HG03159 (cell line): ENCODE measurements around the gene SH3RF3.

Experiments used
- ATAC-seq: cut with Tn5 transposase; IDR thresholded peaks from one replicate; pipeline ENCODE4 v1.9.1; 2021; ENCODE audit warnings: mild to moderate bottlenecking, moderate library complexity; ENCODE audit not compliant: unreplicated experiment

Gene SH3RF3

DNA sequence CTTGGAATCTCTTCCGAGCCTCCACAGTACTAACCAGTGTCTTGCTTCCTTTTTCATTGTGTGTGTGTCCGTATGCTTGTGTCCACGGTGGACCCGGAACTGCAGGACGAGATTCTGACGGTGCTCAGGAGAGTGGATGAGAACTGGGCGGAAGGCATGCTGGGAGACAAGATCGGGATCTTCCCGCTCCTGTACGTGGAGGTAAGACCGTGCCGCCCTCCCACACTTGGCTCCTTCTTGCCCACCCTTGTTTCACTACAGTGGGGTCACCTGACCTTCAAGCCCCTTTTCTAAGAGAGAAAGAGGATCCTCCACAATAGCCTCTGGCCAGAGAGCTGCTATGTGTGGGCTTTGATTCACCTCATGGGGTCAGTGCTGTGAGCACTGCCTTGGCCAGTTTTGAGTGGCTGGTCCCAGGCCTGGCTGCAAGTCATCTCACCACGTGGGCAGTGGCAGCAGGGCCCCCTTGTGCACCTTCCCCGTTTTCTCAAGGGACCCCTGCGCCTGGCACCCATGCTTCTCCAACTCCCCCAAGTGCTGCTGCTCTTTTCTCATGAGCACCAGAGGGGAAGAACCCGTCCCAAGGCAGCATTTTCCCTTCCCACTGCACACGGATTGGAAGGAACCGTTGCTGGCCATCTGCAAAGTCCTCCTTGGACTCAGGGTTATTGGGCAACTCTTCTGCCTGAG is 242.6 kb downstream of the SH3RF3 start:
- ATAC-seq: no peak

DNA sequence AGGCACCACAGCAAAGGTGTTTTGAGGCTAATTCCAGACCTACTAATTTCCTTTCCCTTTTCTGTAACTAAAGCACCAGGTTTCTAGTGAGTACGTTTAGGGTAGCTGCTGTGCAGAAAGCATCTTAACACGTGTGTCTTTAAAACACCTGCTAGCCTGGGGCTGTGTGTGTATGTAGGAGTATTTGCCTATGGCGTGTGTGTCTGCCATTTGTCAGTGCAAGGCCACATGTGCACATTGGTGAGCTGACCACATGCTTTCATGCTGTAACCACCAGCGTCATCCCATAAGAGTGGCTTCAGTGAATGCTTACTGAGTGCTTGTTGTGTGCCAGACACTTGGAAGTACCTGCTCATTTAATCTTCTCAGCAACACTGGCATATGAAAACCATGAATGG is 243.2 kb downstream of the SH3RF3 start:
- ATAC-seq: no peak

DNA sequence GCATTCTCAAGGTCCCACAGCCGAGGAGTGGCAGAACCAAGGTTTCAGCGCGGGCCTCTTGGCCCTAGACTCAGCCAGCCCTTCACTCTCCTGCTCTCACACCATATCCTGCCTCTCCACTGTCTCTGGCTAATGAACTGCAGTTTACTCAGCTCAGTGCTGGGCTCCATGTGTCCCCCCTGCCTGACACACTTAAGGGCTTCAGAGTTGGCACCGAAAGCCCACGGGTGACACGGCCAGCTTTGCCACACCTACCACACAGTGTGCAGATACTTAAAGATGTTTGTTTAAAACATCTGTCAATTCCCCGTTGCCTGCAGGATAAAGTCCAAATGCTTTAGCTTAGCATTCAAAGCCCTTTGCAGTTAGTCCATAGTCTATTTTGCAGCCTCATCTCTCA is 243.6 kb downstream of the SH3RF3 start:
- no peak for ATAC-seq

DNA sequence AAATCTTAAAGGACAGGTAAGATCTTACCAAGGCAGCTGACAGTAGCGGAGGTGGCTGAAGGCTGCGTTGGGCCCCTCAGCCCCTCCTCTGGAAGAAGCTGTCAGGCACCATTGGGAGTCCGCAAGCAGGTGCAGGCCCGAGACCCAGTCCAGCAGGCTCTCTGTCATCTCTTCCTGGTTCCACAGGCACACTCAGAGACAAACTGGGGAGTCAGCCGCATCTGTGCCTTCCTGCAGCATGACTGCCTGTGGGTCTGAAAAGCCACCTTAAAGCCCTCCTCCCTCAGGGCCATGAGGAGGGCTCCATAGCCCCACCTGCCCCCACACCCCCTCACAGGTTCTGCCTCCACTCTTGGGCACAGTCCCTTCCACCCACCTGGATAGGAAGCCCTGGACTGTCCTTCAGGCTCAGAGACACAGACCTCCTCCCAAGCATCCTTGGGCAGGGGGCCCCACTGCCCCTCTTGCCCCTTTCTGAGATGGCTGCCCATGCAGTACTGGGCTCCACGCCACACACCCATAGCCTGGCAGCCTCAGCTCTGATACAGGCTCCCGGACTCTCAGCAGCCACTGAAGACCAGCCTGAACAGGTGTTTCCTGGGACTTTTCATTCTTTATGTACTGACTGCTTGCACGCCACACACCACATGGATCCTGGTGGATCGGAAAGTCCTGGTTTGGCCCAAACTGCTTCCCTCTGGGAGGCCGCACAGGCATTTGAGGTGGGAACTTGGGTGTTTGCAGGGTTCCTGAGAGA is 245.0 kb downstream of the SH3RF3 start:
- ATAC-seq: no peak

DNA sequence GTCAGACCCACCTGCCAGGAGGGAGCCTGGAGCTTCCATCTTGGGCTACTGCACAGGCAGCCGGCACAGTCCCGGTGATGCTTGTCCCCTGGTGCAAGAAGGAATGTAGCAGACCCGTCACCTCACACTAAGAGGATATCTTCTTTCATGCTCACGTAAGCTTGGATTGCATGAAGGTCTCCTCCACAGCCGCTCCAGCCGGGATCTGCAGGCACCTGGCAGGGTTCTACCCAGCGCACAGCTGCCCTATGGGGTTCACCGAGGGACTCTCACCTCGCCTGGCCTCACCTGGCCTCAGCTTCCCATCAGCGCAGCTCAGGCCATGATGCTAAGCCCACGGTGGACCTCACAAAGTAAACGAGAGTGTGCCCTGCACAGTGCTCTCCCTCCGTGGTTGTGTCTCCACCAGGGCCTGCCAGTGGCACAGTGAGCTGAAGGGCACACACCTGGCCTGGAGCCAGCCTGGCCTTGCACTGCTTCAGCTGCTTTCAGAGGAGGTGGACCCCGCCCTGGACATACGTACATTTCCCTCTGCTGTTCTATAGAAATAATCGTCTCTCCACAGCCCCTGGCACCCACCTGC is 245.6 kb downstream of the SH3RF3 start:
- ATAC-seq: no peak

DNA sequence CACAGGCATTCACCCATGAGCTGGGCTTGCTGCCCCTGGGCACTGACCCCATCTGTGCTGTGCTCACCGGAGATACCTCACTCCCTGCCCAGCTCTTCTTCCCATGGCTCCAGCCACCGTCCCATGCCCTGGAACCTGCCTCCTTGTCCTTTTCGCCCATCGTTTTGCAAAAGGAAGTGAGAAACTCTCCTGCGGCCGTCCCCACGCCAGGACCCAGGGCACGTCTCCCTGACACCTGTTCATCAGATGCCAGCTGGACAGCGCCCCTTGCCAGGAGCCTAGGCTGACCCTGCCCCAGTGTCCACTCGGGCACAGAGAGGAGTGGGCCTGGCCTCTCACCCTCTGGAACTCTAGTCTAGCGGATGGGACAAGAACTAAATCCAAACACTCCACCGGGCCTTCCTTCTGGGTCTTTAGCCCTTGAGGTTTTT is 246.1 kb downstream of the SH3RF3 start:
- no peak for ATAC-seq

DNA sequence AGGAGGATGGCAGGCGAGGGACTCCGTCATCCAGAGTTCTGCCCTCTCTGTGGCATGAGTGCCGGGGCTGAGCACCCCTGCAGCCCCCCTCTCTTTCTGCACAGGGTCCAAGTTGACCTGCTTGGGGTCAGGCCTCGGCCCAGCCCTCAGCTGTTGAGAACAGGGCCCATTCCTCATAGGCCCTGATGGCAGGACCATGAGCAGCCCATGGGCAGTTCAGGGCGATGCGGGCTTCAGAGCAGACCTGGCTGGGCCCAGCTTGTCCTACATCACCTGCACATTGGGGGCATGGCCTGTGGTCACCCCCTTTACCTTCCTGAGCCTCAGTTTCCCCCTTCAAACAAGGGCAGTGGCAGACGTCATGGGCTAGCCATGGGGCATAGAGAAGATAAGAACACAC is 246.7 kb downstream of the SH3RF3 start:
- ATAC-seq: no peak

DNA sequence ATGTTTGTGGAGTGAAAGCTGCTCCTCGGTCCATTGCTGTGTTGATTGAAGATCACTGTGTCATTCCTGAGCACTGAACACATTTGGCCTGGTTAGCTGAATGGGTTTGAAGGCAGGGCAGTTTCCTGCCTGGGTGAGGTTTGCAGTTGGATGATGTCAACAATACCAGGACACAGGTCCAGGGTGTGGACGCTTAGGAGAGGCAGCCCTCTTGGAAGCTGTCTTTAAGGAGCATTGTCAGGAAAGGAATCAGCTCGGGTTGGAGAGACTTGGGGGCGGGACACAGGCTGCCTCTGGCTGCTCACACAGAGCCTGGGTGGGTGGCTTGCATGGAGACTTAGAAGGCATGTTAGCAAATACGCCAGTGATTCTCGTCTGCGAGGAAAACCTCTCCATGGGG is 247.1 kb downstream of the SH3RF3 start:
- ATAC-seq: no peak

DNA sequence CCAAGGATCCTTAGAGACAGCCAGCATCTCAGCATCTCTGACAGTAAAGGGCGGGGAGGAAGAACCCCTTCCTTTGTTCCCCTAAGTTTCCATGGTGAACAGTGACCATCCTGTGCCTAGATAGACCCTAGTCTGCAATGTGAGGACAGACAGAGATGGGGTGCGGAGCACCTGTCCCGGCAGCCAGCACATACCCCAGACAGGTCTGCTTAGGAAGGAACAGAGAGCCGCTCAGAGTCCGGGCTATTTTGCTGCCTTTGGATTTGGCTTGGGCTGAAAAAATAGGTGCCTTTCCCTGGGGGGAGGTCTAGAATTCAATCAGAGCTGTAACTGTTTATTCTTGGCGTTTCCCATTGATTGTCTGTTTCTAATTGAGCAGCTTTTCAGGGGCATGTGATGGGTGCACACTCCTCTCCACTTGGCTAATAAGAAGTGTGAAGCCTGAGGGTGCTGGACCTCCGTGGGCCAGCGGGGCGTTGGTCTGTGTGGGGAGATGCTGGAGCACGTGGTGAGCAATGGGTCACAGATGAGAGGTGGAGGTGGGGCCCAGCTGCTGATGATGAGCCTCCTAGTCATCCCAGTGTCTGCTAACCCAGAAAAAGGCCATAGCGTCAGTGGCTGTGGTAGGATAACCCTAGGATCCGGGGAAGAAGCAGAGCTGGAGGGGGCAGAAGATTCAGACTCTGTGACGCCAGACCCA is 247.9 kb downstream of the SH3RF3 start:
- ATAC-seq: no peak

DNA sequence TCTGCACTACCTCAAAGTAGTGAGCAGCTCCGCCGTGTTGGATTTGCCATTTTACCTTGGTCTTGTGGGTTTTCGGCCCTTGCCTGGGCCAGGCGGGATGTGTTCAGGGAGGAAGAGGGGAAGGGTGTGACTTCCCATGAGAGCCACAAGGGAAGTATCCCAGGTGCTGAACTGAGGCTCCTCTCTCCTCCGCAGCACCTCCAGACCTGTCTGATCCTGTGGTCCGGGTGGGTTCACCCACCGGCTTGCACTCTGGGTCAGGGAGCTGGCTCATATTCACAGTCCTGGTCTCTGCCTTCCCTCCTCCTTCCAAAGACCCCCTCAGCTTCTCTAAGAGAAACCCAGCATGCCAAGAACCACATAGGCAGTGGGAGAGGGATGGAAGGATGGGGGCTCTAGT is 249.0 kb downstream of the SH3RF3 start:
- ATAC-seq: no peak

DNA sequence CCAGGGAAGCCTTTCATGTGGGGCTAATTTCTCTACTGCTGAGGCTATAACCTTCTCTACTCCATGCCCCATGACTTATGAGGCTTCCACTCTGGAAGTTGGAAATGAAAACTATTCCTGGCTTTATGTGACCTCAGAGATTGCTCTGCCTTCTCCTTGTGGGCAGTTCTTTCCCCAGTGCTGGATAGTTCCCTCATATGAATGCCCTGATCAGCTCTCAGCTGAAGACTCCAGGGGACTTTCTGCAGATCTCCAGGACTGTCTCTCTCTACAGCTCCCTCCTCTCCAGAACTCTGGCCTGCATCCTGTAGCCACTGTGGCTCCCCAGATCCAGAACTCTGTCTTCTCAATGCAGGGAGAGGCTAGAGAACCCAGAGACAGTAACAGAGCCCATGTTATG is 249.7 kb downstream of the SH3RF3 start:
- no peak for ATAC-seq

DNA sequence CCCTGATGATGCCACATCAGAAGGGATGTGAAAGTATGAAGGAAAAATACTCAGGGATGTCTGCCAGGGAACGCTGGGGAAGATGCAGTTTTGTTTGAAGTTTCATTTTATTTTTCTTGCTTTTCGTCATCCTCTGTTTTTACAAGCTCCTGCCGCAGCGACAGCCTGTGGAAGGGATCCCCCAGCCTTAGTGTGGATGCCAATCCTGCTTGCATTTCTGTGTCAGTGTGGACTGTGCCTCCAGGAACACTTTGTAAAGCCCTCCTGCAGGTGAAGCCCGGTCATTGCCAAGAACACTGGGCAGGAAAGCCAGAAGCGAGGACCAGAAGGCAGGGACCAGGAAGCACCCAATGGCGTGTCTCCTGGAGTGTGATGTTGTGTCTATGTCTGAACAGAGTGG is 250.5 kb downstream of the SH3RF3 start:
- no peak for ATAC-seq

DNA sequence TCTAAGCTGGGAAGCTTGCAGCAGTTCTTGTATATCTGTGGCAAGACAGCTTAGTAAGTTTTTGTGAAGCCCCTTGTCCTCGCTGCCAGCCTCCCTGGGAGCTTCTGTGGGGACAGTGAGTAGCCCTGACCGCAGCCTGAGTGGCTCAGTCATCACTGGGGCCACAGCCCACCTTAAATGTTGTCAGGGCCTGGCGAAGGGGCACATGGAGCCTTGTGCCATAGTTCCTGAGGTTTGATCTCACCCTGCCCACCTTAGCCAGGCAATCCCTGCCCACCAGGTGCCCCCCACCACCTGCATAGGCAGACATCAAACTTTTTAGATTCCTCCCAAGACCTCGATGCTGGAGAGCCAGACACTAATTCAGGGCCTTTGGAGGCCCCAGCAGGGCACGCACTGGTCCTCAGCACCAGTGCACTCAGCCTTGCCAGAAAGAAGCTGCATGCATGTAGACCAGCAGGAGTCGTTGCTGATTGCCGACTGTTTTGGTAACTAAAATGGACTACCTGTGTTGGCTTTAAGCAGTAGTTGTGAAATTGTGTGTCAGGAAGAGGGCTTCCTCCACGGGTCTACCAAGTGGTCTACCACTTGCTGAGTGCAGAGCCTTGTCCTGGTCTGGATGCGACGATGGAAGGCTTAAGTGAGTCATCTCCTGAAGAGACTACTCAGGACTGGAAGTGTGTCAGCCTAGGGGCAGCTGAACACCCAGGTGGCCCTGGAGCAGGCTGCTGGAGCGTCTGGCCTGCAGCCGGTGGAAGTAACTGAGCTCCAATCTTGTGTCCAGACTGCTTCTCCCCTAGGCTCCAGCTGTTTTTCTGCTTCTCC is 251.7 kb downstream of the SH3RF3 start:
- ATAC-seq: no peak

DNA sequence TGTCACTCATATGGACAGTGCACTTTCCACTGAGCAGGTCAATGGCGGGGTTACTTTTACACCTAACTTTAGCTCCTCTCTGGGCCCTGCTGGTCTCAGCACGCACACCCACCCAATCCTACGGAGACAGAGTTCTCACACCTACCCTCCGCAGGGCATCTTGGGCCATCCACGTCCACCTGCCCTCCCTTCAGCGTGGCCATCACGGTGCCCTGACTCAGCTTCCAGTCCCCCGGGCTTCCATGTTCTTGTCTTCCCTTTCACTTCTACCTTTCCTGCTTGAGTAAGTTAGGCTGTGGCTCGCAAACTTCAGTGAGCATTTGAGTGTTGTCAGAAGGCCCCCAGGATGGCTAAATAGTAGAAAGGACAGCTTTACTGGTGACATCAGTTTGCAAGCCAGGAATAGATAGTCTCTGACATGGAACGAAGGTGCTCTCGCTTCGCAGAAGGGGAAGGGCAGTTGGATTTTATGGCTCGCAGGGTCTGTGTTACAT is 252.4 kb downstream of the SH3RF3 start:
- no peak for ATAC-seq

DNA sequence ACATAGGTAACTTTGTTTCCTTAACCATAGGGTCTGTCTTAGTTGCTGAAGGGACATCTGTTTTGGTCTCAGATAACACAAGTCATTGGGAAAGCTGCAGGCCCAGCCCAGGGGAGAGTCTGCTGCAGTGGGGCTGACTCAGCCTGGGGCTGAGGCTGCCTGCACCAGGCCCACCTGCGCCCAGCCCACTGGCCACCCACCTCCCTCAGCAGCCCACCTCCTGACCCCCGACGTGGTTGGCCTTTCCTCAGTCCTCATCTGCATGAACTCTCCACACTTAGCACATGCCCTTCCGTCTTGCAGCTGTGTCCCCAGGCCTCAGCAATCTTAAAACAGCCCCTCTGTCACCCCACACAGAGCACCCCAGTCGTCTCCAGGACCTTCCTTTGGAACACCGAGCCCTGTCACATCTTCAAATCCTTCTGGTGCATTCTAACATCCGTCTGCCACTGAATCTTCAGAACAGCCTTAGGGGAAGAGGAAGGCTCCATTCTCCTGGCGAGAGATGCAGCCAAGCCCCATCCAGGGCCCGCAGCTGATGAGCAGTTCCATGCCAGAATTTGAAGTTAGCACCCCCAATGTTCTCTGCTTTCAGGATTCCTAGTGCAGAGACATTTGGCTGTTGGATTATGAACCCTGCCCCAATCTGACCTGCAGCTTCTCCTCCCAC is 253.4 kb downstream of the SH3RF3 start:
- no peak for ATAC-seq

DNA sequence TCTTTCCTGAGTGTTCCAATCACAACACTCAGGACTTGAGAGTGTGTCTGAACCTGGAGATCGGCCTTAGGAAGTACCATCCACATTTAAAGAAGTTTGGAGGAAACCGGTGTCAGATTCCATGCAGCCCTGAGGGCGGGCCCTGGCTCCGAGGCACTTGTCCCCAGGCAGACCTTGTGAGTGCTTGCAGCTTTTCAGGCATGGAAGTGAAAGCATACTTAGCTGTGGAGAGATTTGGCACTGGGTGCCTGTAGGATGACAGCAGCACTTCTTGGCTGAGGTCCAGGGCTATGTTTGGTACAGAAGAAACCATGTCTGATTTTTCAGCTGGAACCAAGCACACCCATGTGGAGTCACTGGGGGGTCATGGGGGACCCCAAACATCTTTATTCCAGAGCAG is 253.9 kb downstream of the SH3RF3 start:
- ATAC-seq: no peak

DNA sequence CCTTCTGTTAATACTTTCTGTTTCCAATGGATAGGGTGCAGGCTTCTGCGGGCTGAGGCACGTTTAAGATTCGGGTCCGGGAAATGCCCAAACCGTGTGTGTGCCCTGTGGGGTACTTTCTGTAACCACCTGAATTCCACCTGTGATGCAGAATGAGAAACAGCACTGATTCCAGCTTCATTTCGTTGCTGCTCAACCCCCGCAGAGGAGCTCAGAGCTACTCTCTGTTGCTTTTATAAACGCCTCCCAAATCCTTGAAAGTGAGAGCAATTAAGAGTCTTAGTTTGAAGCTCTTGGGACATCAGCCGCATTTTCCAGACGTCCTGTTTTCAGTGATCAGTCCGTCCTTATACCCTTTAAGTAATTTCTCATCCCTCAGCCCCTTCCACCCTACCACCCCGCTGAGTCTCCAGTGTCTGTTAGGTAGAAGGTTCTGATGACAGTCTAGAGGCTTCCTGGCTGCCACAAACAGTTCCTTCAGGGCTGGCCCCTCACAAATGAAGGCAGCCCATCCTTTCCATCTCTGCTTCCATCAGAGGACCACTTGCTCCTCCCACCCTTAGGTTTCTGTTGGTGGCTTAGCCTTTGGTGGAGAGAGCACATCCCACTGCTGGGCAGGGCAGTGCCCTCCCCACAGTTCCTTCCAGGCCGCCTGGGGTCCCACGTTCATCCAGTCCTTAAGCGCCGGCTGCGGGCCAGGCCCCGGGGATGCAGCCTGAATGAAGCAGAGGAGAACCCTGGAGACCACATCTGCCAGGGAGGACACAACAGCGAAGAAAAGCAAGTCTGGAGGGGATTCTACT is 254.7 kb downstream of the SH3RF3 start:
- no peak for ATAC-seq

DNA sequence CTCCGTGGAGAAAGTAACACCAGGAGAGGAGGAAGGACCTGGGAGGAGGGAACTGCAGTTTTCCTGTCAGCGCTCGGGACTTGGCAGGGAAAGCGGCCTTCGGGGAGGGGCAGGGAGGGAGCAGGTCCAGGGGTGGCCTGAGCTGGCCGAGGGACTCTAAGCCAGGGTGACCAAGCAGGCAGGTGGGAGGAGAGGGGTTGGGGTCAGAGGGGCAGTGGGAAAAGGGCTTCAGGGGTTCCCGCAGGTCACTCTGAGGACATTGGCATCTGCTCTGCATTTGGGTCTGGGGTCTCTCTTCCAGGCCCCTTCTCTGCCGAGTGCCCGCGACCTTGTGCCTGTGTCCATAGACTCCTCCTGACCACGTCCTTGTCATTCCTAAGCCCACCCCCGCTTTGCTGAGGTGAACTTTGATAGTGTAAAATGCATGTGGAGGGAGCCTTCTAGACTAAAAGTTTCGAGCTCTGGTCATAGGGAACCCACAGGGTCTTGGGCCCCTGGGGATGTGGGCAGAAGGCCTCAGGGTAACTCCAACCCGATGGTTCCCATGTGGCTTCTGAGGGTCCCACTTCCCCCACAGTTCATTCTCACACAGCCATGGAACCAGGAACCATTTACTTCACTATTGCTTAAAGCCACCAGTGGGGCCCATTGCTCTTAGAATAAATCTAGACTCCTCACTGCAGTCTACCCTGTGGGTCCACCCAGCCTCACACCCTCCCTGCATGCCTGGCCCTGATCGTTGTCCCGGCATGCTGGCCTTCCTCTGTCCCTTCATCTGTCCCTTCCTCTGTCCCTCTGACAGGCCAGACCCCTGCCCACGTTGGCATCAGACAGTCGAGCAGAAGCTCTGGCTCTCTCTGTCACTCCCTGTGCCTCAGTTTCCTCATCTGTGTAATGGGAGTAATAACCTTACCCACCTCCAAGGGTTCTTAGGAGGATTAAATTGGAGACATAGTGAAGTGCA is 255.6 kb downstream of the SH3RF3 start:
- ATAC-seq: no peak
